ENCODE measurements around the gene URM1.
"Not testable (repeated sequence)": the region's sequence is repeated elsewhere in the genome, so short reads cannot be mapped to it uniquely, and the experiment has no call there.

- TF ChIP-seq CTCF (IDR thresholded peaks at IDR 0.05; ENCODE audit: low read length); EZH2 (IDR thresholded peaks at IDR 0.05; ENCODE audit: borderline replicate concordance, low read length): not testable (repeated sequence)
These were observed 51.0 kb downstream of the URM1 start for GRCh38 chr9:128422022-128422782.

All from OCI-LY1 (cell line).